HepG2 (cell line): ENCODE measurements around the gene EDEM1. TPM values are rescaled to one million over a fixed set of nuclear protein-coding genes. Genes with fewer than 3 reads are reported as not detected.

Source experiments
- ATAC-seq: fragments of 200-7000 bp; cut with Tn5 transposase; 3 replicates; pipeline ENCODE4 v1.9.1; 2020; ENCODE audit warnings: mild to moderate bottlenecking, moderate library complexity
- BruUV-seq: library from RNA; stranded (reverse); fragments of 400-500 nt; replicated peaks from 2 replicates; lab custom pipeline; 2021; lab: Mats Ljungman, UMichigan
- CTCF ChIA-PET: fragments of 300-600 bp; formaldehyde crosslinking; extraction: SDS; loops from one replicate; lab custom pipeline; 2021; ENCODE audit warnings: low total read pairs, inconsistent platforms, low intra/inter-chr PET ratio; lab: Yijun Ruan, JAX
- POLR2A ChIA-PET: fragments of 350-600 bp; sonication (Branson Sonifier 250); formaldehyde crosslinking; loops from one replicate; lab custom pipeline; 2020; ENCODE audit warnings: antibody characterized with exemption, inconsistent platforms; lab: Yijun Ruan, JAX
- DNase-seq: peaks from one replicate; pipeline ENCODE4 v3.0.0-alpha.2; 2015; ENCODE audit warnings: low spot score
- FAIRE-seq: peaks from 3 replicates; lab custom pipeline; 2011; peaks lifted over from hg19 to GRCh38; lab: Jason Lieb, UNC
- H2AFZ ChIP-seq: one replicate; pipeline ENCODE4 v1.6.1; 2011; ENCODE audit warnings: low read length, inconsistent platforms
- H3K27ac ChIP-seq: fragments of 300-600 bp; 3 replicates; pipeline ENCODE4 v1.8.0; 2011; ENCODE audit warnings: mixed run types, mild to moderate bottlenecking, mixed read lengths, low read length, inconsistent platforms; ENCODE audit not compliant: insufficient read depth; ENCODE audit errors: extremely low read length
- H3K27me3 ChIP-seq, 2 experiments: fragments of 200-600 bp in 1 of 2; 2 replicates in 1 of 2; 3 replicates in 1 of 2; pipeline versions ENCODE4 v1.6.0 to v1.8.0; 2011; ENCODE audit warnings: low read length in 2 of 2, mild to moderate bottlenecking in 2 of 2, moderate library complexity in 2 of 2, inconsistent platforms in 1 of 2; ENCODE audit not compliant: insufficient read depth in 2 of 2, control insufficient read depth in 1 of 2
- H3K36me3 ChIP-seq, 2 experiments: fragments of 200-600 bp in 1 of 2; replicated peaks in 1 of 2; 2 replicates in 1 of 2; 3 replicates in 1 of 2; pipeline versions ENCODE4 v1.5.1 to v1.8.0; 2011; ENCODE audit warnings: low read length in 2 of 2, inconsistent platforms in 1 of 2; ENCODE audit not compliant: insufficient read depth in 2 of 2, control insufficient read depth in 1 of 2
- H3K4me1 ChIP-seq: 2 replicates; pipeline ENCODE4 v1.5.1; 2012; ENCODE audit warnings: low read length, inconsistent platforms; ENCODE audit not compliant: insufficient read depth
- H3K4me2 ChIP-seq: 2 replicates; pipeline ENCODE4 v1.6.0; 2011; ENCODE audit warnings: low read depth, low read length, inconsistent platforms
- H3K4me3 ChIP-seq, 3 experiments: fragments of 200-600 bp in 1 of 3; sonication (generic), shearing (Covaris generic) in 1 of 3; replicated peaks in 1 of 3; 2 replicates each; pipeline ENCODE4 v1.5.1; 2011 to 2016; ENCODE audit warnings: low read length in 3 of 3, inconsistent platforms in 2 of 3, low read depth in 2 of 3, mild to moderate bottlenecking in 2 of 3, control low read depth in 1 of 3, mixed read lengths in 1 of 3; ENCODE audit not compliant: insufficient read depth in 1 of 3
- H3K79me2 ChIP-seq: one replicate; pipeline ENCODE4 v1.6.1; 2011; ENCODE audit warnings: low read length, inconsistent platforms; ENCODE audit not compliant: insufficient read depth
- H3K9ac ChIP-seq: 2 replicates; pipeline ENCODE4 v1.6.0; 2011; ENCODE audit warnings: mild to moderate bottlenecking, low read depth, low read length, inconsistent platforms; ENCODE audit not compliant: insufficient read depth
- H3K9me3 ChIP-seq: 2 replicates; pipeline ENCODE4 v1.5.1; 2012; ENCODE audit warnings: mild to moderate bottlenecking, low read length
- H4K20me1 ChIP-seq: 2 replicates; pipeline ENCODE4 v1.6.0; 2011; ENCODE audit warnings: inconsistent platforms, mild to moderate bottlenecking, low read length, moderate library complexity; ENCODE audit not compliant: insufficient read depth
- AHR ChIP-seq: IDR thresholded peaks from 2 replicates; pipeline ENCODE4 v1.6.1; 2018; ENCODE audit warnings: missing genetic modification reagents, missing compliant biosample characterization
- BRCA1 ChIP-seq: sonication (generic); formaldehyde crosslinking; IDR thresholded peaks from 2 replicates; pipeline ENCODE4 v1.4.0; 2020; ENCODE audit warnings: missing genetic modification reagents
- KLF16 ChIP-seq, 2 experiments: sonication (generic) in 1 of 2; formaldehyde crosslinking in 1 of 2; IDR thresholded peaks; 2 replicates each; pipeline versions ENCODE4 v1.6.1 to v1.8.0; 2016 to 2023; ENCODE audit warnings: missing genetic modification reagents in 2 of 2, missing compliant biosample characterization in 1 of 2
- KMT2B ChIP-seq: IDR thresholded peaks from 2 replicates; pipeline ENCODE4 v1.6.1; 2016; ENCODE audit warnings: missing genetic modification reagents, missing compliant biosample characterization
- MED1 ChIP-seq: sonication (generic); formaldehyde crosslinking; IDR thresholded peaks from 2 replicates; pipeline ENCODE4 v1.4.0; 2020; ENCODE audit warnings: missing genetic modification reagents
- MIXL1 ChIP-seq: IDR thresholded peaks from 2 replicates; pipeline ENCODE4 v1.6.1; 2016
- MTF1 ChIP-seq: sonication (generic); formaldehyde crosslinking; IDR thresholded peaks from 2 replicates; pipeline ENCODE4 v1.5.0; 2020; ENCODE audit warnings: missing genetic modification reagents
- NR1H2 ChIP-seq: sonication (generic); formaldehyde crosslinking; IDR thresholded peaks from 2 replicates; pipeline ENCODE4 v1.8.1; 2022; ENCODE audit warnings: low read depth, missing genetic modification reagents, borderline replicate concordance
- PHF20 ChIP-seq: sonication (generic); formaldehyde crosslinking; IDR thresholded peaks from 2 replicates; pipeline ENCODE4 v1.5.0; 2020; ENCODE audit warnings: mild to moderate bottlenecking, missing genetic modification reagents
- PITX1 ChIP-seq: sonication (generic); formaldehyde crosslinking; IDR thresholded peaks from 2 replicates; pipeline ENCODE4 v1.5.1; 2020; ENCODE audit warnings: mild to moderate bottlenecking, missing genetic modification reagents
- RFX1 ChIP-seq: fragments of 450-650 bp; IDR thresholded peaks from 2 replicates; pipeline ENCODE4 v1.6.1; 2017
- ZKSCAN1 ChIP-seq: fragments of 150-350 bp; IDR thresholded peaks from 2 replicates; pipeline ENCODE4 v1.6.1; 2014; ENCODE audit warnings: low read length
- ZNF101 ChIP-seq: sonication (generic); formaldehyde crosslinking; IDR thresholded peaks from 2 replicates; pipeline ENCODE4 v1.4.0; 2020; ENCODE audit warnings: mild to moderate bottlenecking, low read depth, missing genetic modification reagents, borderline replicate concordance
- ZNF34 ChIP-seq: sonication (generic); formaldehyde crosslinking; IDR thresholded peaks from 2 replicates; pipeline ENCODE4 v1.4.0; 2020; ENCODE audit warnings: mild to moderate bottlenecking, missing genetic modification reagents, borderline replicate concordance
- WGBS: methylation state at CpG from one replicate; pipeline ENCODE4 v1.1.6; 2017; ENCODE audit warnings: low lambda C conversion rate; 5-methylcytosine and 5-hydroxymethylcytosine counted together
- in situ Hi-C: cut with HindIII; loops from 2 replicates; pipeline ENCODE4 v1.10.0; 2017; ENCODE audit warnings: low pct_unique_long_range_greater_than_20kb; ENCODE audit not compliant: extremely low pct_ligation_motif_present
- intact Hi-C: fragments of 100-400 bp; cut with micrococcal nuclease; formaldehyde crosslinking; loops from one replicate; pipeline ENCODE4 v1.10.0; 2022; ENCODE audit not compliant: unreplicated experiment
- polyA plus RNA-seq, 8 experiments: library from polyadenylated mRNA; depleted of rRNA in 3 of 8; stranded (reverse) in 7 of 8; unstranded in 1 of 8; fragments of >200 nt; fragmentation: Illumina TruSeq in 4 of 8; extraction: Trizol in 4 of 8; gene quantifications; 2 replicates each; pipeline versions ENCODE4 v1.2.1 to v1.2.3, GENCODE V29; 2011 to 2016; ENCODE audit warnings: low read depth in 4 of 8, missing spikeins in 1 of 8, mixed read lengths in 1 of 8; ENCODE audit not compliant: insufficient read depth in 1 of 8
- total RNA-seq, 5 experiments: library from RNA; depleted of rRNA; stranded (reverse); fragments of >200 nt; fragmentation: Illumina TruSeq; extraction: Trizol; gene quantifications; 2 replicates each; pipeline ENCODE4 v1.2.3, GENCODE V29; 2016; ENCODE audit warnings: low read depth in 1 of 5
- TF ChIP-seq, protein P1 (sequence below): sonication (generic); formaldehyde crosslinking; IDR thresholded peaks from 2 replicates; pipeline ENCODE4 v1.5.0; 2020; ENCODE audit warnings: mild to moderate bottlenecking, missing genetic modification reagents, borderline replicate concordance
- TF ChIP-seq, protein P2 (sequence below): sonication (generic); formaldehyde crosslinking; IDR thresholded peaks from 2 replicates; pipeline ENCODE4 v1.4.0; 2020; ENCODE audit warnings: missing genetic modification reagents

EDEM1 gene
- total and polyA plus RNA-seq, 2 of the 13 experiments (the other 11 are each of a cell fraction or from before 2014, with no cell fraction given) = 13.8 to 25.8 TPM

DNA sequence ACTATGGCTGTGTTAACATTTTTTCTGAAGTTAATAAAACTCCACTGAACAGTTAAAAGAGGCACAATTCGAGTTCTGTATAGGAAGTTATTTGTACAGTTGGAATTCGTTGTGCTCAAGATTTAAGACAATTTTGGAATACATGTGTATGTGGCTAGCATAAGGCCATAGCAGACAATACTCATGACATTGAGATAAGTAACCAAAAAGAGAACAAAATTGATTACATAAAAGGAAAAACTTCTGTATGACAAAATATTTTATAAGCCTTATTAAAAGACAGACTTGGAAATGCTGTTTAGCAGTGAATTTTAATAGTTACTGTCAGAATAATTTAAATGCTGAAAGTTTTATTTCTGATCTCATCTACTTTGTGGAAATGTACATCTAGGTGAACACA, 17.7 kb upstream of the EDEM1 start (continued):
- TF ChIP-seq, protein P1, sequence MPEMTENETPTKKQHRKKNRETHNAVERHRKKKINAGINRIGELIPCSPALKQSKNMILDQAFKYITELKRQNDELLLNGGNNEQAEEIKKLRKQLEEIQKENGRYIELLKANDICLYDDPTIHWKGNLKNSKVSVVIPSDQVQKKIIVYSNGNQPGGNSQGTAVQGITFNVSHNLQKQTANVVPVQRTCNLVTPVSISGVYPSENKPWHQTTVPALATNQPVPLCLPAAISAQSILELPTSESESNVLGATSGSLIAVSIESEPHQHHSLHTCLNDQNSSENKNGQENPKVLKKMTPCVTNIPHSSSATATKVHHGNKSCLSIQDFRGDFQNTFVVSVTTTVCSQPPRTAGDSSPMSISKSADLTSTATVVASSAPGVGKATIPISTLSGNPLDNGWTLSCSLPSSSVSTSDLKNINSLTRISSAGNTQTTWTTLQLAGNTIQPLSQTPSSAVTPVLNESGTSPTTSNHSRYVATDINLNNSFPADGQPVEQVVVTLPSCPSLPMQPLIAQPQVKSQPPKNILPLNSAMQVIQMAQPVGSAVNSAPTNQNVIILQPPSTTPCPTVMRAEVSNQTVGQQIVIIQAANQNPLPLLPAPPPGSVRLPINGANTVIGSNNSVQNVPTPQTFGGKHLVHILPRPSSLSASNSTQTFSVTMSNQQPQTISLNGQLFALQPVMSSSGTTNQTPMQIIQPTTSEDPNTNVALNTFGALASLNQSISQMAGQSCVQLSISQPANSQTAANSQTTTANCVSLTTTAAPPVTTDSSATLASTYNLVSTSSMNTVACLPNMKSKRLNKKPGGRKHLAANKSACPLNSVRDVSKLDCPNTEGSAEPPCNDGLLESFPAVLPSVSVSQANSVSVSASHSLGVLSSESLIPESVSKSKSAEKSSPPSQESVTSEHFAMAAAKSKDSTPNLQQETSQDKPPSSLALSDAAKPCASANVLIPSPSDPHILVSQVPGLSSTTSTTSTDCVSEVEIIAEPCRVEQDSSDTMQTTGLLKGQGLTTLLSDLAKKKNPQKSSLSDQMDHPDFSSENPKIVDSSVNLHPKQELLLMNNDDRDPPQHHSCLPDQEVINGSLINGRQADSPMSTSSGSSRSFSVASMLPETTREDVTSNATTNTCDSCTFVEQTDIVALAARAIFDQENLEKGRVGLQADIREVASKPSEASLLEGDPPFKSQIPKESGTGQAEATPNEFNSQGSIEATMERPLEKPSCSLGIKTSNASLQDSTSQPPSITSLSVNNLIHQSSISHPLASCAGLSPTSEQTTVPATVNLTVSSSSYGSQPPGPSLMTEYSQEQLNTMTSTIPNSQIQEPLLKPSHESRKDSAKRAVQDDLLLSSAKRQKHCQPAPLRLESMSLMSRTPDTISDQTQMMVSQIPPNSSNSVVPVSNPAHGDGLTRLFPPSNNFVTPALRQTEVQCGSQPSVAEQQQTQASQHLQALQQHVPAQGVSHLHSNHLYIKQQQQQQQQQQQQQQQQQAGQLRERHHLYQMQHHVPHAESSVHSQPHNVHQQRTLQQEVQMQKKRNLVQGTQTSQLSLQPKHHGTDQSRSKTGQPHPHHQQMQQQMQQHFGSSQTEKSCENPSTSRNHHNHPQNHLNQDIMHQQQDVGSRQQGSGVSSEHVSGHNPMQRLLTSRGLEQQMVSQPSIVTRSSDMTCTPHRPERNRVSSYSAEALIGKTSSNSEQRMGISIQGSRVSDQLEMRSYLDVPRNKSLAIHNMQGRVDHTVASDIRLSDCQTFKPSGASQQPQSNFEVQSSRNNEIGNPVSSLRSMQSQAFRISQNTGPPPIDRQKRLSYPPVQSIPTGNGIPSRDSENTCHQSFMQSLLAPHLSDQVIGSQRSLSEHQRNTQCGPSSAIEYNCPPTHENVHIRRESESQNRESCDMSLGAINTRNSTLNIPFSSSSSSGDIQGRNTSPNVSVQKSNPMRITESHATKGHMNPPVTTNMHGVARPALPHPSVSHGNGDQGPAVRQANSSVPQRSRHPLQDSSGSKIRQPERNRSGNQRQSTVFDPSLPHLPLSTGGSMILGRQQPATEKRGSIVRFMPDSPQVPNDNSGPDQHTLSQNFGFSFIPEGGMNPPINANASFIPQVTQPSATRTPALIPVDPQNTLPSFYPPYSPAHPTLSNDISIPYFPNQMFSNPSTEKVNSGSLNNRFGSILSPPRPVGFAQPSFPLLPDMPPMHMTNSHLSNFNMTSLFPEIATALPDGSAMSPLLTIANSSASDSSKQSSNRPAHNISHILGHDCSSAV (CRISPR knock-in tag) = no peak
- no peak for TF ChIP-seq PHF20 (CRISPR knock-in tag)
- TF ChIP-seq, all 625 proteins: peak for 0

DNA sequence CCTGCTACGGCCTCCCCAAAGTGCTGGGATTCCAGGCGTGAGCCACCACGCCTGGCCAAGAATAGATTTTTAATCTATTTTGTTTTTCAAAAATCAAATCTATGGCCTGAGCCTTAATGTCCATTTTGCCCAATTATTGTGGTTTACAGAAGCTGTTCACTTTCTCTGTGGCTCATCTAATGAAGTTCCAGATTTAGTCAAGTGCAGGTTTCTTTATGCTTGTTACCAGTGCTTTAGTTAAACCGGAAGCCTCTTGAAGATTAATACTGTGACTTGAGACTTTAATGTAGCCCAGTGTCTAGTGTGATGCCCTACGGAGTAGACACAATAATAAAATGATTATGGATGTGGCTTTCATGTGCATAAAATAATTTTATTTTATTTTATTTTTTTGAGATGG, 16.5 kb upstream of the EDEM1 start:
- peaks cover 6 to 35% of the 10 kb centered on the region in 2 experiments for H3K36me3 ChIP-seq
- H3K4me3 ChIP-seq = no peak overlapping the region
- no peaks in the 10 kb centered on the region for H3K27me3 ChIP-seq
- no peak overlapping the region for H3K4me2 ChIP-seq
- H2AFZ ChIP-seq = no peak overlapping the region
- CTCF ChIA-PET = no interaction called here
- peaks cover 21% of the 10 kb centered on the region for H3K79me2 ChIP-seq
- no peaks in the 10 kb centered on the region; the same call in 1 of the 2 replicates for H4K20me1 ChIP-seq
- WGBS = over 99% methylated on average over 5 of the region's 5 CpGs
- ATAC-seq (no peak), FAIRE-seq (no peak), DNase-seq (no peak)
- intact Hi-C loops (no loop called here), in situ Hi-C loops (no loop called here)
- H3K4me1 ChIP-seq = no peaks in the 10 kb centered on the region
- no peak overlapping the region for H3K27ac ChIP-seq
- H3K9me3 ChIP-seq = no peaks in the 10 kb centered on the region
- POLR2A ChIA-PET = no interaction called here
- no TSS peak for BruUV-seq
- H3K9ac ChIP-seq = no peak overlapping the region
- no peak for TF ChIP-seq NR1H2 (CRISPR knock-in tag)
- no peak for TF ChIP-seq ZKSCAN1
- no peak for TF ChIP-seq MTF1 (CRISPR knock-in tag)
- no peak for TF ChIP-seq RFX1
- TF ChIP-seq AHR = no peak
- no peak for TF ChIP-seq MED1
- no peak for TF ChIP-seq ZNF34
- TF ChIP-seq KLF16 (CRISPR knock-in tag; IDR thresholded peaks at IDR 0.05) = no peak
- no peak for TF ChIP-seq BRCA1
- TF ChIP-seq KMT2B = no peak
- no peak for TF ChIP-seq ZNF101 (CRISPR knock-in tag)
- TF ChIP-seq PITX1 = no peak
- no peak for TF ChIP-seq MIXL1 (CRISPR knock-in tag)
- TF ChIP-seq, protein P2, sequence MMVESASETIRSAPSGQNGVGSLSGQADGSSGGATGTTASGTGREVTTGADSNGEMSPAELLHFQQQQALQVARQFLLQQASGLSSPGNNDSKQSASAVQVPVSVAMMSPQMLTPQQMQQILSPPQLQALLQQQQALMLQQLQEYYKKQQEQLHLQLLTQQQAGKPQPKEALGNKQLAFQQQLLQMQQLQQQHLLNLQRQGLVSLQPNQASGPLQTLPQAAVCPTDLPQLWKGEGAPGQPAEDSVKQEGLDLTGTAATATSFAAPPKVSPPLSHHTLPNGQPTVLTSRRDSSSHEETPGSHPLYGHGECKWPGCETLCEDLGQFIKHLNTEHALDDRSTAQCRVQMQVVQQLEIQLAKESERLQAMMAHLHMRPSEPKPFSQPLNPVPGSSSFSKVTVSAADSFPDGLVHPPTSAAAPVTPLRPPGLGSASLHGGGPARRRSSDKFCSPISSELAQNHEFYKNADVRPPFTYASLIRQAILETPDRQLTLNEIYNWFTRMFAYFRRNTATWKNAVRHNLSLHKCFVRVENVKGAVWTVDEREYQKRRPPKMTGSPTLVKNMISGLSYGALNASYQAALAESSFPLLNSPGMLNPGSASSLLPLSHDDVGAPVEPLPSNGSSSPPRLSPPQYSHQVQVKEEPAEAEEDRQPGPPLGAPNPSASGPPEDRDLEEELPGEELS (CRISPR knock-in tag) = no peak
